Hepatocyte (in vitro differentiated cells): ENCODE measurements around the gene VARS1.

Experiments
- EZH2 ChIP-seq: fragments of 200-600 bp; sonication (generic); IDR thresholded peaks from 2 replicates; pipeline ENCODE4 v1.6.1; 2016; ENCODE audit warnings: antibody characterized with exemption, mild to moderate bottlenecking, borderline replicate concordance
- EZH2phosphoT487 ChIP-seq: fragments of 200-600 bp; sonication (generic); IDR thresholded peaks from one replicate; pipeline ENCODE4 v1.6.1; 2018; ENCODE audit warnings: antibody characterized with exemption, mild to moderate bottlenecking, low read depth, moderate library complexity; ENCODE audit not compliant: unreplicated experiment, severe bottlenecking
- TF ChIP-seq, protein P1 (sequence below): fragments of 200-600 bp; sonication (generic); IDR thresholded peaks from 2 replicates; pipeline ENCODE4 v1.5.1; 2016; ENCODE audit warnings: antibody characterized with exemption, mild to moderate bottlenecking; ENCODE audit not compliant: poor library complexity

DNA sequence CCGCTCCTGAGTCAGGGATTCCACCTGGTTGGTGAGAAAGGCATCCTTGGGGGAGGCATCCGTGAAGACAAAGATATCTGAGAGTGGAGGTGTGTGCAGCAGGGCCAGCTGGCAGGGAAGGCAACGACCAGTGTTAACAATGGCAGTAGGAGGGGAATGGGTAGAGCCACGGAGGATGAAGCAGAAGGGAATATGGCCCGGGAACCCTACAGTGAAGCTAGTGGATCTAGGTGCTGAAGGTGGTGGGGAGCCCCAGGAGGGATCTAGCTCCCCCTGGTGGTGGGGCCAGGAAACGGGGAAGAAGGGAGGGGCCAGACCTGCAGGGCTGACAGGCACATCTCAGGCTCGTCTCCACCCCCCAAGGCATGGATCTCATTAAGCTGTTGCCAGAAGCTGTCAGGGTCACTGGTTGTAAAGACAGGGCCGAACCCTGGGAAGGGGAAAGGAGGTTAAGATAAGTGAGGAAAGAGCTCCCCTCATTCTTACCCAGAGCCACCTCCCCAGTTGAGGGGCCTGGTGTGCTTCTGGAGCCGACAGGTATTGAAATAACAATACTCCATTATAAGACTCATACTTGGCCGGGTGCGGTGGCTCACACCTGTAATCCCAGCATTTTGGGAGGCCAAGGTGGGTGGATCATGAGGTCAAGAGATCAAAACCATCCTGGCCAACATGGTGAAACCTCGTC lies 25.7 kb downstream of the VARS1 start:
- TF ChIP-seq, protein P1, sequence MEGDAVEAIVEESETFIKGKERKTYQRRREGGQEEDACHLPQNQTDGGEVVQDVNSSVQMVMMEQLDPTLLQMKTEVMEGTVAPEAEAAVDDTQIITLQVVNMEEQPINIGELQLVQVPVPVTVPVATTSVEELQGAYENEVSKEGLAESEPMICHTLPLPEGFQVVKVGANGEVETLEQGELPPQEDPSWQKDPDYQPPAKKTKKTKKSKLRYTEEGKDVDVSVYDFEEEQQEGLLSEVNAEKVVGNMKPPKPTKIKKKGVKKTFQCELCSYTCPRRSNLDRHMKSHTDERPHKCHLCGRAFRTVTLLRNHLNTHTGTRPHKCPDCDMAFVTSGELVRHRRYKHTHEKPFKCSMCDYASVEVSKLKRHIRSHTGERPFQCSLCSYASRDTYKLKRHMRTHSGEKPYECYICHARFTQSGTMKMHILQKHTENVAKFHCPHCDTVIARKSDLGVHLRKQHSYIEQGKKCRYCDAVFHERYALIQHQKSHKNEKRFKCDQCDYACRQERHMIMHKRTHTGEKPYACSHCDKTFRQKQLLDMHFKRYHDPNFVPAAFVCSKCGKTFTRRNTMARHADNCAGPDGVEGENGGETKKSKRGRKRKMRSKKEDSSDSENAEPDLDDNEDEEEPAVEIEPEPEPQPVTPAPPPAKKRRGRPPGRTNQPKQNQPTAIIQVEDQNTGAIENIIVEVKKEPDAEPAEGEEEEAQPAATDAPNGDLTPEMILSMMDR: peak; percentile 54
- TF ChIP-seq EZH2: no peak
- TF ChIP-seq EZH2phosphoT487: no peak
